HG03558 (cell line): ENCODE results near the gene ARHGEF2.

ENCODE experiments used
- ATAC-seq: cut with Tn5 transposase; IDR thresholded peaks from one replicate; pipeline ENCODE4 v1.9.1; 2021; ENCODE audit warnings: moderate number of reproducible peaks; ENCODE audit not compliant: unreplicated experiment; ENCODE audit errors: extremely low read depth

The ARHGEF2 gene

GRCh38 chr1:155973723-155974122, 4.6 kb downstream of the ARHGEF2 start:
- ATAC-seq = no peak

DNA sequence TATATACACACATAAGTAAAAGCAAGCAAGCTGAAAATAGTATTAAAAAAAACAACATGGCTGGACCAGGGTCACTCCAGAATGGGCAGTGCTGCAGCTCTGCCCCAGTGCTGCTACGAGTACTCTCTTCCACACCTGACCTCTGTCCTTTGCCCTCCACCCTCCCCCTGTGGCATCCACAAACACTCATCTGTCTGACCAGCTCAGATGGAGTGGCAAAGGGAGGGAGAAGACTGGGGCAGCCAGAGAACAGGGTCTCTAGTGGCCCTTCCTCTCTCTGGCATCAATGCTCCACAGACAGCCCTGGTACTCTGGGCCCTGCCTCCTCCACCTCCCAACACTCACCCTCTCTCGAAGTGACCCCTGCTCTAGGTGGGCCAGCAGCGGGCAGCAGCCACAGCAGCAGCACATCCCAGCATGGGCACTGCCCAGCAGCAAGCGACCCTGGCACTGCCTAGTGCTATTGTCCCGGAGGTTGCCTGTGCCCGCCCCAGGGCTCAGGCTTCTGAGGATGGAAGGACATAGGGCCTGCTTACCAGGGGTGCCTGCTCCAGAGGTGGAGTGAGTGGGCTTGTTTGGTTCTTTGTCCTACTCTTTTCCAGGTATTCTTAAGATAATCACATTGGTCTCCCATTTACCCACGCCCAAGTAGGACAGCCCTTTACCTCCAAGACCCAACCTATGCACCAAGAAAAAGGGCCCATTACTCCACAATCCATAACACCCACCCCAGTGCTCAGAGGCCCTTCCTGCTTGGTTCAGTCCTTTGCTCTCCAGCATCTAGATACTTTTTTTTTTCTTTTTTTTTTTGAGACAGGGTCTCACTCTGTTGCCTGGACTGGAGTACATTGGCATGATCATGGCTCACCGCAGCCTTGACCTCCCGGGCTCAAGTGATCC, 6.2 kb downstream of the ARHGEF2 start:
- no peak for ATAC-seq

DNA sequence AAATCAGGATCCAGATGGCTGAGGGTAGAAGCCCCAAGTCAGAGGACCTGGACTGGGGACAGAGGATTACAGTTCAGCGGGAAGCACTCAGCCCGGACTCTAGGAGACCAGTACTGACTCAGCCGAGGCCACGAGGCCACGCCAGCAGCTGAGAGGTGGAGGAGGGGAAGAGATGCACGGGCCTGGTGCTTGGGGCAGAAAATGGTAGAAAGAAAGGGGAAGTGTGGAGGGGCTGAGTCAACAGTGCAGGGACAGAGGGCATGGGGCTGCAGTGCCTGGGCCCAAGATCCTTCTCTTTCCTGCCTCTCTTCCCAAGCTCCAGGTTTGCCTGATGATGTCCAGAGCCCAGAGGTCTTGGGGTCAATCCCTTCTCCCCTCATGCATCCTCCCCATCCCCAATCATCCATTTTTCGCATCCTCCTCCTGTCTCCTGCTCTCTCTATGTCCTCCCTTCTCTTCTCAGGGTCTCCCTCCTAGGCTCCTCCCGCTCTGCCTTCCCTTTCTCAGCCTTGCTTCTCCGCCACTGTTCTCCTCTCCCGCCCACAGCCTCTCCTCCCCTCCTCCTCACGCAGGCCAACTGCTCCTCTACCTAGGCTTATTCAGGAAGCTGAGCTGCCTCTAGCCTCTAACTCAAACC, 7.7 kb downstream of the ARHGEF2 start:
- no peak for ATAC-seq

- ATAC-seq = no peak
These were observed 9.0 kb downstream of the ARHGEF2 start for GRCh38 chr1:155969377-155969791.

GRCh38 chr1:155968670-155969069, 9.7 kb downstream of the ARHGEF2 start:
- ATAC-seq = no peak

DNA sequence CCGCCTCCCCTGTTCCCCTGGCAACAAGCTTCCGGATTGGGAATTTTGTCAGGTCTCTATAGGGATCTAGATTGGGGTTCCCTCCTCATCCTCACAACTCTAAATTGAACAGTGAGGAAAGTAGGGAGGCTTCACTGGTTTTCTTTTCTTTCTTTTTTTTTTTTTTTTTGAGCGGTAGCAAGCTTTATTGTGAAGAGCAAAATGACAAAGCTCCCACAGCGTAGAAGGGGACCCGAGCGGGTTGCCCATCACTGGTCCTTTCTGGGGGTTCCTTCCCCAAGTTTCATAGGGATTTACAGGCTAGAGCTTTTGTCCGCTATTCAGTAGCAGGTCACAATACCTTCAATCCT, 10.3 kb downstream of the ARHGEF2 start:
- no peak for ATAC-seq

GRCh38 chr1:155967341-155968050, 10.9 kb downstream of the ARHGEF2 start:
- ATAC-seq = no peak

DNA sequence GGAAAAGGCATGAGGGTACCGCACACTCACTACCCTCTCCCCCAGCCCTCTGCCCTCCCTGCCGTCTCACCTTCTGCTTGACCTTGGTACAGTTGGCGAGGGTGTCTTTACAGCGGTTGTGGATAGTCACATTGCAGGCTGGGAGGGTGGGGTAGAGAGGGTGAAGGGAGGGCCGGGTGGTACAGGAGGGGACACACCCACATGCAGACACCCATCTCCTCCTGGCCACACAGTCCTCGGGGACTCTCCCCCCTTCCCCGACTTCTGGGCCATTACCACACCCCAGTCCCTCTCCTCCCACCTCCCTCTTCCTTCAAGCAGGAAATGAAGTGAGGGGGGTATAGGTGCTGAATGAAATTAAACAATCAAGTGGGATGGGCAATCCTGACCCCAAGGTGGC, 11.6 kb downstream of the ARHGEF2 start:
- ATAC-seq = no peak

DNA sequence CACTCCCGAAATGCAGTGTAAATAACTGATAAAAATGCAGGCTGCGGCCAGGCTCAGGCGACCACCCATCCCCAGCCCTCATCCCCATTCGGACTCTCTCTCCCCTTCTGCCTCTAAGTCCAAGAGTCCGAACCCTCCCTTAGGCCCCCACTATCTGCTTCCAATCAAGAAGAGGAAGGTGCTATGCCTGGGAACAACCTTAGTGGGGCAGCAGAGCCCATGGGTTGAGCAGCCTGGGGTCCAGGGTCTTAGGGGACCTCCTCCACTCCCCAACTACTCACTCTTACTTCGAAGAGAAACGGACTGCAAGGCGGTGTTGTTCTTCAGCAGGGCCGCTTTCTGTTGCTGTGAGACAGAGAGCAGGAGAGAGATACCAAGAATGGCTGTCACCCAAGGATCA, 12.2 kb downstream of the ARHGEF2 start:
- no peak for ATAC-seq

- no peak for ATAC-seq
These were observed 14.2 kb downstream of the ARHGEF2 start for GRCh38 chr1:155964193-155964592.

- no peak for ATAC-seq
These were observed 15.6 kb downstream of the ARHGEF2 start for GRCh38 chr1:155962599-155963211.

- no peak for ATAC-seq
These were observed 16.4 kb downstream of the ARHGEF2 start for GRCh38 chr1:155961937-155962336.

DNA sequence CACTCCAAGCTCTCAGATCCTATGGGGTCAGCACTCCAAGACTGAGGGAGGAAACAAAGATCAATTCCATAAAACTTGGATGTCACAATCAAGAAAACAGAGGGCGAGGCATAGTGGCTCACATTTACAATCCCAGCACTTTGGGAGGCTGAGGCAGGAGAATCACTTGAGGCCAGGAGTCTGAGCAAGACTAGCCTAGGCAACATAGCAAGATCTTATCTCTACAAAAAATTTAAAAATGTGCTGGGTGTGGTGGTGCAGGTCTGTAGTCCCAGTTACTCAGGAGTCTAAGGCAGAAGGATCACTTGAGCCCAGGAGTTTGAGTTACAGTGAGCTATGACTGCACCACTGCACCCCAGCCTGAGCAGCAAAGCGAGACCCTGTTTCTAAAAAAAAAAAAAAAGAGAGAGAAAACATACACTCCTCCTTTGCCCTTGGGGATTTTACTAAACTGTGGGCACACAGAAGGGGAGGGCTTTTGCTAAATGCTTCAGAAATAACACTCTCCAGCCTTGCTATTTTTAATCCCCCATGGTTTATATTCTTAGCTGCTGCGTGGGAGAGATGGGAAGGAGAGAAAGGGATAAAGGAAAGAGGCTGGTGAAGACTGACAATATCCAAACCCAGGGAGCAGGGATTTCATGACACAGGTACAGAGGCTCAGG, 18.1 kb downstream of the ARHGEF2 start:
- ATAC-seq = no peak

- ATAC-seq = no peak
These were observed 20.9 kb downstream of the ARHGEF2 start for GRCh38 chr1:155957411-155957915.

- no peak for ATAC-seq
These were observed 23.7 kb downstream of the ARHGEF2 start for GRCh38 chr1:155954645-155955044.

DNA sequence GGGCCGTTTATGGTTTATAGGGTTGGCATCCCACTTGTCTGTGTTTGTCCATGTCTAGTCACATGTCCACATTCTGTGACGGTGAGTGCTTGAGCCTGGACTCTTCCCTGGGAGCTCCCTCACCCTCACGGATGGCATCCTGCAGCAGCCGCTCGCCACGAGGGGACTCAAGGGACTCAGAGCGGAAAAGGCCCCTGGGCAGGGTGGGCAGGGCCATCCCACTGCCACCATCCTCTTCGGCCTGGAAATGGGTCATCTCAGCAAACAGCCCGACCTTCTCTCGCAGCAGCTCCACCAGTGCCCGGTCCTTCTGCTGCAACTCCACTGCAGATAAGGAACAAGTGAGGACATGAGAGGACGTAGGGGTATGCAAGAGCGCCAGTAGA, 25.8 kb downstream of the ARHGEF2 start:
- ATAC-seq = no peak

DNA sequence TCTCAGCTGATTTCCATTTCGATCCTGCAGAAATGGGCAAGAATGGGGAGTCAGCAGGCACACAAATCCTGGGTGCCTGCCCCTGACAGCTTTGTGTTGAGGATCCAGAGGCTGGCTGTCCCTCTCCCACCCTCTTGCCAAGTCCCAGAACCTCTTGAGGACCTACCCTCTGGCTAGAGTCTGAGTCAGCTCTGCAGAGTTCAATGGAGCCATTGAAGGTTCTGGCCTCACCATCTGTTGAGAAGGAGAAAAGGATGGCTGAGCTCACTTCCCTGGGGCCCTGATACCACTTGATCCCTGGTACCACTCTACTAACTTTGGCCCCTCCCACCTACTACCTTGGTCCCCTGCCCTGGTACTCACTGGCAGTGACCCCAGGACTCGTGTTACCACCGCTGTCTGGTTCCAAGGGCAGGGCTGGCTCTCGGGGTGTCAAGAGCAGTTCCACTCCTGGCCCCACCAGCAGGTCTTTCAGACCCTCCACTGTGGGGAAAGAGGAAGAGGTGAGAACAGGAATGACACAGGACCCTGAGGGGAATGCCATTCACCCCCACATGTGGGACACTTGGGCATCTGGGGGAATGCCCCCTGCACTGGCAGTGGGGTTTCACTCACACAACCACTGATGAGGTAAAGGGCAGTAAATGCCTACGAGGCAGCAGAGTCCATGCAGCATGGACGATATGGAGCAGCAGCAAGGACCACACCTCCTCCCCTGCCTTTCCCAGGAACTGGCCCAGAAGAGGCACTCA, 26.4 kb downstream of the ARHGEF2 start:
- ATAC-seq = no peak

- no peak for ATAC-seq
These were observed 27.5 kb downstream of the ARHGEF2 start for GRCh38 chr1:155950829-155951228.

DNA sequence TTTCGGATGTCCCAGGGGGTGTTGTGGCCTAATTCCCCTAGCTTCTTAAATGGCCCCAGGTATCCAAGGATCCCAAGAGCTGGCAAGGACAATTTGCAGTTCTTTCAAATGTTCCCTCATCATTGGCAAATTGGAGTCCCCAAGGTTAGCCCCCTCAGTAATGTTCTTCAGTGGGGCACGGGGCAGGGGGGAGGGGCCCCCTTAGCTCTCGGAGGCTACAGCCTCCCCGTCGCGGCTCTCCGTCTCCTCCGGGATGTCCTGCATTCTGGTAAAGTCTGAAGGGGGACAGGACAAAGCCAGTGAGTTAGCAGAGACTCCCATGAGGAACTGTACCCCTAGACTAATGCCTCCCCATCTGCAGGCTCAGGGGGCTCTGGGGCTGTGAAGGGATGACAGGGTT, 30.6 kb downstream of the ARHGEF2 start:
- no peak for ATAC-seq
